Measurements from ENCODE around the gene PRKN. TPM values are rescaled to one million over a fixed set of nuclear protein-coding genes. Genes with fewer than 3 reads are reported as not detected.

Gene PRKN
- polyA plus RNA-seq, 1 donor from 2014 or later: 1.2 TPM

GRCh38 chr6:161711515-161711914, 1016.1 kb downstream of the PRKN start:
- Histone ChIP-seq H3K27me3 (ENCODE audit: insufficient read depth, low read depth, low read length) (no peaks in the 10 kb centered on the region), H3K9me3 (ENCODE audit: low read length) (no peaks in the 10 kb centered on the region), H3K9ac (ENCODE audit: low read length) (no peak overlapping the region), H3K79me2 (replicated peaks; ENCODE audit: insufficient read depth, low read length) (no peaks in the 10 kb centered on the region), H3K4me2 (ENCODE audit: low read length) (no peak overlapping the region), H3K9me2 (ENCODE audit: insufficient read depth, low read length) (no peaks in the 10 kb centered on the region), H3F3A (ENCODE audit: insufficient read depth, low read length, poor library complexity, severe bottlenecking) (no peaks in the 10 kb centered on the region), H3K4me3 (ENCODE audit: low read length) (no peak overlapping the region), H4K20me1 (ENCODE audit: insufficient read depth) (no peaks in the 10 kb centered on the region), H3K27ac (ENCODE audit: low read length) (no peak overlapping the region), H3K36me3 (ENCODE audit: insufficient read depth, low read length) (no peaks in the 10 kb centered on the region), H2AFZ (ENCODE audit: low read depth, low read length) (no peak overlapping the region)
- TF ChIP-seq, protein P1, sequence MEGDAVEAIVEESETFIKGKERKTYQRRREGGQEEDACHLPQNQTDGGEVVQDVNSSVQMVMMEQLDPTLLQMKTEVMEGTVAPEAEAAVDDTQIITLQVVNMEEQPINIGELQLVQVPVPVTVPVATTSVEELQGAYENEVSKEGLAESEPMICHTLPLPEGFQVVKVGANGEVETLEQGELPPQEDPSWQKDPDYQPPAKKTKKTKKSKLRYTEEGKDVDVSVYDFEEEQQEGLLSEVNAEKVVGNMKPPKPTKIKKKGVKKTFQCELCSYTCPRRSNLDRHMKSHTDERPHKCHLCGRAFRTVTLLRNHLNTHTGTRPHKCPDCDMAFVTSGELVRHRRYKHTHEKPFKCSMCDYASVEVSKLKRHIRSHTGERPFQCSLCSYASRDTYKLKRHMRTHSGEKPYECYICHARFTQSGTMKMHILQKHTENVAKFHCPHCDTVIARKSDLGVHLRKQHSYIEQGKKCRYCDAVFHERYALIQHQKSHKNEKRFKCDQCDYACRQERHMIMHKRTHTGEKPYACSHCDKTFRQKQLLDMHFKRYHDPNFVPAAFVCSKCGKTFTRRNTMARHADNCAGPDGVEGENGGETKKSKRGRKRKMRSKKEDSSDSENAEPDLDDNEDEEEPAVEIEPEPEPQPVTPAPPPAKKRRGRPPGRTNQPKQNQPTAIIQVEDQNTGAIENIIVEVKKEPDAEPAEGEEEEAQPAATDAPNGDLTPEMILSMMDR (IDR thresholded peaks at IDR 0.05; ENCODE audit: poor library complexity, severe bottlenecking): no peak
- TF ChIP-seq TAF1 (IDR thresholded peaks at IDR 0.05; ENCODE audit: low read depth) (no peak), MXI1 (conservative IDR thresholded peaks at IDR 0.05; ENCODE audit: poor library complexity, severe bottlenecking) (no peak), RAD21 (conservative IDR thresholded peaks at IDR 0.05) (no peak), EP300 (conservative IDR thresholded peaks at IDR 0.05; ENCODE audit: poor library complexity, severe bottlenecking) (no peak)

GRCh38 chr6:161710698-161711097, 1016.9 kb downstream of the PRKN start:
- Histone ChIP-seq H3F3A (ENCODE audit: insufficient read depth, low read length, poor library complexity, severe bottlenecking) (no peaks in the 10 kb centered on the region), H3K9me3 (ENCODE audit: low read length) (no peaks in the 10 kb centered on the region), H3K79me2 (replicated peaks; ENCODE audit: insufficient read depth, low read length) (no peaks in the 10 kb centered on the region), H3K9ac (ENCODE audit: low read length) (no peak overlapping the region), H3K27me3 (ENCODE audit: insufficient read depth, low read depth, low read length) (no peaks in the 10 kb centered on the region), H4K20me1 (ENCODE audit: insufficient read depth) (no peaks in the 10 kb centered on the region), H3K9me2 (ENCODE audit: insufficient read depth, low read length) (no peaks in the 10 kb centered on the region), H3K4me3 (ENCODE audit: low read length) (no peak overlapping the region), H2AFZ (ENCODE audit: low read depth, low read length) (no peak overlapping the region), H3K4me2 (ENCODE audit: low read length) (no peak overlapping the region), H3K36me3 (ENCODE audit: insufficient read depth, low read length) (no peaks in the 10 kb centered on the region), H3K27ac (ENCODE audit: low read length) (no peak overlapping the region)
- TF ChIP-seq MXI1 (conservative IDR thresholded peaks at IDR 0.05; ENCODE audit: poor library complexity, severe bottlenecking) (no peak), EZH2 (IDR thresholded peaks at IDR 0.05; ENCODE audit: borderline replicate concordance, insufficient read depth, low read length, poor library complexity, severe bottlenecking) (no peak), EP300 (conservative IDR thresholded peaks at IDR 0.05; ENCODE audit: poor library complexity, severe bottlenecking) (no peak), REST (IDR thresholded peaks at IDR 0.05; ENCODE audit: borderline replicate concordance) (no peak), TAF1 (IDR thresholded peaks at IDR 0.05; ENCODE audit: low read depth) (no peak)

GRCh38 chr6:161701056-161701455, 1026.5 kb downstream of the PRKN start:
- no peak for TF ChIP-seq POLR2AphosphoS5 (IDR thresholded peaks at IDR 0.05)
- no peaks in the 10 kb centered on the region for H3K9me3 ChIP-seq (ENCODE audit: low read length)
- no peaks in the 10 kb centered on the region for H3K27me3 ChIP-seq (ENCODE audit: insufficient read depth, low read depth, low read length)
- no peaks in the 10 kb centered on the region for H3F3A ChIP-seq (ENCODE audit: insufficient read depth, low read length, poor library complexity, severe bottlenecking)
- H3K9me2 ChIP-seq (ENCODE audit: insufficient read depth, low read length): no peaks in the 10 kb centered on the region
- H3K79me2 ChIP-seq (replicated peaks; ENCODE audit: insufficient read depth, low read length): no peaks in the 10 kb centered on the region
- no peaks in the 10 kb centered on the region for H3K36me3 ChIP-seq (ENCODE audit: insufficient read depth, low read length)
- no peak overlapping the region for H3K4me3 ChIP-seq (ENCODE audit: low read length)
- no peak overlapping the region for H3K4me2 ChIP-seq (ENCODE audit: low read length)
- no peak overlapping the region for H3K27ac ChIP-seq (ENCODE audit: low read length)
- H2AFZ ChIP-seq (ENCODE audit: low read depth, low read length): no peak overlapping the region
- H4K20me1 ChIP-seq (ENCODE audit: insufficient read depth): no peaks in the 10 kb centered on the region
- H3K9ac ChIP-seq (ENCODE audit: low read length): no peak overlapping the region

Measured in neural cell (in vitro differentiated cells).